ENCODE results near the gene IL1B.

- TF ChIP-seq, protein P1, sequence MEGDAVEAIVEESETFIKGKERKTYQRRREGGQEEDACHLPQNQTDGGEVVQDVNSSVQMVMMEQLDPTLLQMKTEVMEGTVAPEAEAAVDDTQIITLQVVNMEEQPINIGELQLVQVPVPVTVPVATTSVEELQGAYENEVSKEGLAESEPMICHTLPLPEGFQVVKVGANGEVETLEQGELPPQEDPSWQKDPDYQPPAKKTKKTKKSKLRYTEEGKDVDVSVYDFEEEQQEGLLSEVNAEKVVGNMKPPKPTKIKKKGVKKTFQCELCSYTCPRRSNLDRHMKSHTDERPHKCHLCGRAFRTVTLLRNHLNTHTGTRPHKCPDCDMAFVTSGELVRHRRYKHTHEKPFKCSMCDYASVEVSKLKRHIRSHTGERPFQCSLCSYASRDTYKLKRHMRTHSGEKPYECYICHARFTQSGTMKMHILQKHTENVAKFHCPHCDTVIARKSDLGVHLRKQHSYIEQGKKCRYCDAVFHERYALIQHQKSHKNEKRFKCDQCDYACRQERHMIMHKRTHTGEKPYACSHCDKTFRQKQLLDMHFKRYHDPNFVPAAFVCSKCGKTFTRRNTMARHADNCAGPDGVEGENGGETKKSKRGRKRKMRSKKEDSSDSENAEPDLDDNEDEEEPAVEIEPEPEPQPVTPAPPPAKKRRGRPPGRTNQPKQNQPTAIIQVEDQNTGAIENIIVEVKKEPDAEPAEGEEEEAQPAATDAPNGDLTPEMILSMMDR (IDR thresholded peaks at IDR 0.05): no peak
- TF ChIP-seq EZH2 (IDR thresholded peaks at IDR 0.05; ENCODE audit: borderline replicate concordance, insufficient read depth, low read depth, low read length, poor library complexity, severe bottlenecking): no peak
Observed at GRCh38 chr2:112867701-112868631, 31.4 kb upstream of the IL1B start.
